Measurements from ENCODE around the gene MBL2.

Gene MBL2

GRCh38 chr10:52801947-52802346 lies 29.4 kb upstream of the MBL2 start:
- Histone ChIP-seq H3K27ac (replicated peaks; ENCODE audit: low read length) (no peak overlapping the region), H3K9me3 (replicated peaks in 1 of 2; ENCODE audit: control insufficient read depth in 2 of 2, insufficient read depth in 1 of 2, low read depth in 1 of 2, low read length in 2 of 2) (peaks cover 0 to 2% of the 10 kb centered on the region in 2 donors), H4K91ac (ENCODE audit: low read depth, low read length, poor library complexity) (no peak overlapping the region), H2BK12ac (ENCODE audit: low read length) (no peak overlapping the region), H3K27me3 (ENCODE audit: control insufficient read depth in 3 of 3, insufficient read depth in 3 of 3, low read depth in 1 of 3, low read length in 3 of 3) (no peaks in the 10 kb centered on the region), H3K9ac (ENCODE audit: low read depth, low read length, poor library complexity) (no peak overlapping the region), H3K4me3 (ENCODE audit: low read length in 2 of 2) (no peak overlapping the region), H3K4me2 (ENCODE audit: insufficient read depth, low read length, poor library complexity, severe bottlenecking) (no peak overlapping the region), H4K8ac (ENCODE audit: low read depth, low read length) (no peak overlapping the region), H2BK5ac (ENCODE audit: low read length) (no peak overlapping the region), H2AK5ac (ENCODE audit: low read depth, low read length) (no peak overlapping the region), H3K14ac (ENCODE audit: low read length) (no peak overlapping the region), H3K18ac (ENCODE audit: low read length) (no peak overlapping the region), H2BK120ac (ENCODE audit: low read depth, low read length) (no peak overlapping the region), H2BK15ac (ENCODE audit: low read length) (no peak overlapping the region), H3K23ac (ENCODE audit: low read depth, low read length, poor library complexity) (no peak overlapping the region), H2AFZ (ENCODE audit: low read length) (no peak overlapping the region), H3K4me1 (ENCODE audit: control insufficient read depth in 2 of 2, insufficient read depth in 1 of 2, low read depth in 1 of 2, low read length in 2 of 2) (no peaks in the 10 kb centered on the region), H3K36me3 (replicated peaks in 1 of 2; ENCODE audit: control insufficient read depth in 2 of 2, insufficient read depth in 2 of 2, low read length in 2 of 2) (no peaks in the 10 kb centered on the region), H3K4ac (ENCODE audit: low read length) (no peak overlapping the region), H3K79me1 (ENCODE audit: low read depth, low read length) (no peaks in the 10 kb centered on the region)
- WGBS, 2 donors (ENCODE audit: extremely low coverage in 2 of 2, insufficient read length in 2 of 2, insufficient replicate concordance in 1 of 2): no CpG with 5 or more reads among the region's 1 CpG
- DNase-seq (ENCODE audit: low spot score): no peak

- Histone ChIP-seq H3K4me1 (ENCODE audit: control insufficient read depth in 2 of 2, insufficient read depth in 1 of 2, low read depth in 1 of 2, low read length in 2 of 2) (no peaks in the 10 kb centered on the region), H3K4me2 (ENCODE audit: insufficient read depth, low read length, poor library complexity, severe bottlenecking) (no peak overlapping the region), H3K36me3 (replicated peaks in 1 of 2; ENCODE audit: control insufficient read depth in 2 of 2, insufficient read depth in 2 of 2, low read length in 2 of 2) (no peaks in the 10 kb centered on the region), H2AK5ac (ENCODE audit: low read depth, low read length) (no peak overlapping the region), H3K14ac (ENCODE audit: low read length) (no peak overlapping the region), H4K91ac (ENCODE audit: low read depth, low read length, poor library complexity) (no peak overlapping the region), H2BK5ac (ENCODE audit: low read length) (no peak overlapping the region), H2BK12ac (ENCODE audit: low read length) (no peak overlapping the region), H3K9me3 (replicated peaks in 1 of 2; ENCODE audit: control insufficient read depth in 2 of 2, insufficient read depth in 1 of 2, low read depth in 1 of 2, low read length in 2 of 2) (no peaks in the 10 kb centered on the region), H3K18ac (ENCODE audit: low read length) (no peak overlapping the region), H3K9ac (ENCODE audit: low read depth, low read length, poor library complexity) (no peak overlapping the region), H3K4ac (ENCODE audit: low read length) (no peak overlapping the region), H3K27me3 (ENCODE audit: control insufficient read depth in 3 of 3, insufficient read depth in 3 of 3, low read depth in 1 of 3, low read length in 3 of 3) (no peaks in the 10 kb centered on the region), H2BK15ac (ENCODE audit: low read length) (no peak overlapping the region), H3K4me3 (ENCODE audit: low read length in 2 of 2) (no peak overlapping the region), H3K79me1 (ENCODE audit: low read depth, low read length) (no peaks in the 10 kb centered on the region), H2AFZ (ENCODE audit: low read length) (no peak overlapping the region), H2BK120ac (ENCODE audit: low read depth, low read length) (no peak overlapping the region), H3K27ac (replicated peaks; ENCODE audit: low read length) (no peak overlapping the region), H3K23ac (ENCODE audit: low read depth, low read length, poor library complexity) (no peak overlapping the region), H4K8ac (ENCODE audit: low read depth, low read length) (no peak overlapping the region)
- WGBS, 2 donors (ENCODE audit: extremely low coverage in 2 of 2, insufficient read length in 2 of 2, insufficient replicate concordance in 1 of 2): no CpG with 5 or more reads among the region's 5 CpGs
- no peak for DNase-seq (ENCODE audit: low spot score)
Measured at GRCh38 chr10:52786098-52786497, 13.5 kb upstream of the MBL2 start.

- H3K23ac ChIP-seq (ENCODE audit: low read depth, low read length, poor library complexity): no peak overlapping the region
Measured at GRCh38 chr10:52785418-52785817, 12.8 kb upstream of the MBL2 start.

GRCh38 chr10:52783726-52784125 lies 11.1 kb upstream of the MBL2 start:
- H3K4me1 ChIP-seq (ENCODE audit: control insufficient read depth in 2 of 2, insufficient read depth in 1 of 2, low read depth in 1 of 2, low read length in 2 of 2): no peaks in the 10 kb centered on the region
- no peaks in the 10 kb centered on the region for H3K36me3 ChIP-seq (replicated peaks in 1 of 2; ENCODE audit: control insufficient read depth in 2 of 2, insufficient read depth in 2 of 2, low read length in 2 of 2)
- H2AFZ ChIP-seq (ENCODE audit: low read length): no peak overlapping the region
- H3K9me3 ChIP-seq (replicated peaks in 1 of 2; ENCODE audit: control insufficient read depth in 2 of 2, insufficient read depth in 1 of 2, low read depth in 1 of 2, low read length in 2 of 2): no peaks in the 10 kb centered on the region
- no peak overlapping the region for H3K4me2 ChIP-seq (ENCODE audit: insufficient read depth, low read length, poor library complexity, severe bottlenecking)
- H3K18ac ChIP-seq (ENCODE audit: low read length): no peak overlapping the region
- H2BK15ac ChIP-seq (ENCODE audit: low read length): no peak overlapping the region
- DNase-seq (ENCODE audit: low spot score): no peak
- H3K4ac ChIP-seq (ENCODE audit: low read length): no peak overlapping the region
- H3K79me1 ChIP-seq (ENCODE audit: low read depth, low read length): no peaks in the 10 kb centered on the region
- H3K4me3 ChIP-seq (ENCODE audit: low read length in 2 of 2): no peak overlapping the region
- H2BK5ac ChIP-seq (ENCODE audit: low read length): no peak overlapping the region
- WGBS, 2 donors (ENCODE audit: extremely low coverage in 2 of 2, insufficient read length in 2 of 2, insufficient replicate concordance in 1 of 2): no CpG with 5 or more reads among the region's 3 CpGs
- H3K27me3 ChIP-seq (ENCODE audit: control insufficient read depth in 3 of 3, insufficient read depth in 3 of 3, low read depth in 1 of 3, low read length in 3 of 3): no peaks in the 10 kb centered on the region
- H3K23ac ChIP-seq (ENCODE audit: low read depth, low read length, poor library complexity): no peak overlapping the region
- no peak overlapping the region for H2BK120ac ChIP-seq (ENCODE audit: low read depth, low read length)
- no peak overlapping the region for H2BK12ac ChIP-seq (ENCODE audit: low read length)
- no peak overlapping the region for H2AK5ac ChIP-seq (ENCODE audit: low read depth, low read length)
- no peak overlapping the region for H4K8ac ChIP-seq (ENCODE audit: low read depth, low read length)
- no peak overlapping the region for H3K14ac ChIP-seq (ENCODE audit: low read length)
- H3K9ac ChIP-seq (ENCODE audit: low read depth, low read length, poor library complexity): no peak overlapping the region
- H4K91ac ChIP-seq (ENCODE audit: low read depth, low read length, poor library complexity): no peak overlapping the region
- H3K27ac ChIP-seq (replicated peaks; ENCODE audit: low read length): no peak overlapping the region

More at GRCh38 chr10:52785418-52785817, 12.8 kb upstream of the MBL2 start:
- Histone ChIP-seq H3K4me1 (ENCODE audit: control insufficient read depth in 2 of 2, insufficient read depth in 1 of 2, low read depth in 1 of 2, low read length in 2 of 2) (no peaks in the 10 kb centered on the region), H3K27ac (replicated peaks; ENCODE audit: low read length) (no peak overlapping the region), H2BK120ac (ENCODE audit: low read depth, low read length) (no peak overlapping the region), H2BK12ac (ENCODE audit: low read length) (no peak overlapping the region), H3K79me1 (ENCODE audit: low read depth, low read length) (no peaks in the 10 kb centered on the region), H3K36me3 (replicated peaks in 1 of 2; ENCODE audit: control insufficient read depth in 2 of 2, insufficient read depth in 2 of 2, low read length in 2 of 2) (no peaks in the 10 kb centered on the region), H2BK5ac (ENCODE audit: low read length) (no peak overlapping the region), H3K14ac (ENCODE audit: low read length) (no peak overlapping the region), H3K9ac (ENCODE audit: low read depth, low read length, poor library complexity) (no peak overlapping the region), H3K18ac (ENCODE audit: low read length) (no peak overlapping the region), H4K91ac (ENCODE audit: low read depth, low read length, poor library complexity) (no peak overlapping the region), H2AK5ac (ENCODE audit: low read depth, low read length) (no peak overlapping the region), H3K4me3 (ENCODE audit: low read length in 2 of 2) (no peak overlapping the region), H3K4ac (ENCODE audit: low read length) (no peak overlapping the region), H4K8ac (ENCODE audit: low read depth, low read length) (no peak overlapping the region), H3K9me3 (replicated peaks in 1 of 2; ENCODE audit: control insufficient read depth in 2 of 2, insufficient read depth in 1 of 2, low read depth in 1 of 2, low read length in 2 of 2) (no peaks in the 10 kb centered on the region), H2BK15ac (ENCODE audit: low read length) (no peak overlapping the region), H3K4me2 (ENCODE audit: insufficient read depth, low read length, poor library complexity, severe bottlenecking) (no peak overlapping the region), H3K27me3 (ENCODE audit: control insufficient read depth in 3 of 3, insufficient read depth in 3 of 3, low read depth in 1 of 3, low read length in 3 of 3) (no peaks in the 10 kb centered on the region), H2AFZ (ENCODE audit: low read length) (no peak overlapping the region)
- no CpG with 5 or more reads among the region's 3 CpGs for WGBS, 2 donors (ENCODE audit: extremely low coverage in 2 of 2, insufficient read length in 2 of 2, insufficient replicate concordance in 1 of 2)
- no peak for DNase-seq (ENCODE audit: low spot score)

Data from neuronal stem cell (in vitro differentiated cells).